ENCODE data around the gene ONECUT2.
"Not testable (repeated sequence)": the region's sequence is repeated elsewhere in the genome, so short reads cannot be mapped to it uniquely, and the experiment has no call there.

Gene ONECUT2

DNA sequence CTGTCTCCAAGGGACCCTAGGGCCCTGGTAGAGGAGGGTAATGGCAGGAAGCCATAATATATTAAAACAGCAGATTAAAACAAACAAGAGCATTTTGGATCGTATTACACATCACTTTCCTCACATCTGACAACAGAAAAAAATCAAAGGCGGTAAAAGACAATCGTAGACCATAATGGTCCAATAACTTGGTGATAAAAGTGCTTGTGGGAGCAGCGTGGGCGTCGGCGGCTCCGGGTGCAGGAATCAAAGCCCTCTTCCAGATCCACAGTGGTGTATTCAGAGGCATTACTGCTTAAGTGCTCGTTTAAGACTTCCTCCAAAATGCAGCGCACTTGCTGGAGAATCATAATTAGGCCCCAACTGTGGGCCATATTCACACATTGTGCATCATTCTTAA lies 83.4 kb downstream of the ONECUT2 start:
- Histone ChIP-seq H3K4me3 (ENCODE audit: low read depth, low read length) (no peak overlapping the region), H3K27me3 (replicated peaks) (no peaks in the 10 kb centered on the region), H3K36me3 (replicated peaks) (no peaks in the 10 kb centered on the region), H3K27ac (no peak overlapping the region)
- in situ Hi-C loops (cut with HindIII; ENCODE audit: low pct_ligation_motif_present, low sequenced_read_pairs) = no loop called here
- DNase-seq = no peak
- TF ChIP-seq CTCF (IDR thresholded peaks at IDR 0.05; ENCODE audit: low read depth, low read length, missing control alignments) = no peak

GRCh38 chr18:57519668-57520424 lies 84.7 kb downstream of the ONECUT2 start:
- Histone ChIP-seq H3K4me3 (ENCODE audit: low read depth, low read length) (no peak overlapping the region), H3K27me3 (replicated peaks) (no peaks in the 10 kb centered on the region), H3K27ac (no peak overlapping the region), H3K36me3 (replicated peaks) (no peaks in the 10 kb centered on the region)
- TF ChIP-seq CTCF (IDR thresholded peaks at IDR 0.05; ENCODE audit: low read depth, low read length, missing control alignments) = no peak
- in situ Hi-C loops (cut with HindIII; ENCODE audit: low pct_ligation_motif_present, low sequenced_read_pairs) = no loop called here
- DNase-seq = no peak

DNA sequence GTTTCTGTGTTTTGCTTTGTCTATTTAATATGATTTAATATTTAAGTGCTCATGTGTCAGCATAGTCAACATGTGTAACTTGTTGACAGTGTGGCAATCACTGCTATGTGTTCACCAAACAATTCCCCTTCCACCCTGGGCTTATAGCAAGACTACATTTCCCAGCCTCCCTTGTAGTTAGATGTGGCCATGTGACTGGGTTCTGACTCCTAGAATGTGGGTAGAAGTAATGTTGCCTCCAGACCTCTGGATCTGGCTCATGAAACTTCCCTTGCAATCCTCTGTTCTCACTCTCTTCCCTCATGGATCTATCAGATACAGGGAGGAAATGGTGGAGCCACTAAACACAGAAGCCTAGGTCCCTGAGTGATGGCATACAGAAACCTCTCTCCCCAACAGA lies 87.2 kb downstream of the ONECUT2 start:
- H3K4me3 ChIP-seq (ENCODE audit: low read depth, low read length); H3K27ac ChIP-seq; H3K36me3 ChIP-seq (replicated peaks); in situ Hi-C loops (cut with HindIII; ENCODE audit: low pct_ligation_motif_present, low sequenced_read_pairs); H3K27me3 ChIP-seq (replicated peaks); DNase-seq: not testable (repeated sequence)

DNA sequence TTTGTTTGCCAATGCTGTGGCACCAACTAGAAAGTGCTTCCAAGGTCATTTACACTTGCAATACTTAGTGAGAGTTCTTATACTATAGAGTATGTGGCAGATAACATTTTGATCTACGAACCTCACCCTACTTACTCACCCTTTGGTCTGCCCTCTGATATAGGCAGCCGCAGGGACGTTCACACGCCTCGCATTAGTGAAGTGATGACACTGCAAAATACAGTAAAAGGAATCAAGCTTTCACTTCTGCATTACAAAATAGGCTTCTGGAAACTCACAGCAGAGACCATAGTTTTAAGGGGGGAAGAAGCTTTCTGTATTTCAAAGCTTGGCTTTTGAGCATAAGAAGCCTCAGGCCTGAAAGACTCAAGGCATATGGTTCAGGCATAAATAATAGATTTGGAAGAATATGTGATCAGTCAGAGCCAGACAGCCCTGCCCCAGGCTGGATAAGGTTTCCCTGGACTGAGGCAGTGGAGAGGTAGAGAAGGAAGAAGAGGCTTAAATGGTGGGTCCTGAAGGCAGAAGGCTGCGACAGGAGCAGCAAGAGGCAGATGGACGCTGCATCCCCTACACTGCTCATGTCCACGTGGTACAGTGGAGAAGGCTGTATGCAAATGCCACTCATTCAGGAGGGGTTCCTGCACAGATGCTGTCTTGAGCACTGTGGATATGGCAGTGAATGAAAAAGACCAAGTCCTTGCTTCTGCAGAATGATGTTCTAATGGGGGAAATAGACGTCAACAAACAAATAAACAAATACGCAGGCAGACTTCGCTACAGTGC lies 88.2 kb downstream of the ONECUT2 start:
- in situ Hi-C loops (cut with HindIII; ENCODE audit: low pct_ligation_motif_present, low sequenced_read_pairs) = no loop called here
- no peaks in the 10 kb centered on the region for H3K36me3 ChIP-seq (replicated peaks)
- H3K4me3 ChIP-seq (ENCODE audit: low read depth, low read length) = no peak overlapping the region
- DNase-seq = no peak
- H3K27me3 ChIP-seq (replicated peaks) = no peaks in the 10 kb centered on the region
- H3K27ac ChIP-seq = no peak overlapping the region
- TF ChIP-seq CTCF (IDR thresholded peaks at IDR 0.05; ENCODE audit: low read depth, low read length, missing control alignments) = no peak

- DNase-seq = no peak
- no peak overlapping the region for H3K27ac ChIP-seq
- H3K4me3 ChIP-seq (ENCODE audit: low read depth, low read length) = no peak overlapping the region
- no peak for TF ChIP-seq CTCF (IDR thresholded peaks at IDR 0.05; ENCODE audit: low read depth, low read length, missing control alignments)
- H3K36me3 ChIP-seq (replicated peaks) = no peaks in the 10 kb centered on the region
- in situ Hi-C loops (cut with HindIII; ENCODE audit: low pct_ligation_motif_present, low sequenced_read_pairs) = no loop called here
- H3K27me3 ChIP-seq (replicated peaks) = no peaks in the 10 kb centered on the region
Observed at GRCh38 chr18:57527556-57528229, 92.5 kb downstream of the ONECUT2 start.

DNA sequence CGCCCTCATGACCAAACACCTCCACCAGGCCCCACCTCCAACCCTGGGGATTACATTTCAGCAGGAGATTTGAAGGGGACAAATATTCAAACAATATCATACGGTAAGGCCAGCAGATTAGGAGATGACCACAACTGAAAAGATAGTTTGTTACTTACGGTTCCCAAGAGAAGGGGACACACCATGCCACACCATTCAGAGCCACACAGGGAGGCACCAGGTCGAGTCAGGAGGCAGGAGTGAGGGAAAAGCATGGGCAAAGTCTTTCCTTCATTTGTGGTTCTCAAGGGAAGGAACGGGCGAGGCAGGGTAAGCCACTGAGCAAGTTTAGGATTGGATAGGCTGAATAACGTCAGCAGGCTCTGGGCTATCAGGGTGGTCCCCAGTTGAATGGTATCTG lies 94.0 kb downstream of the ONECUT2 start:
- TF ChIP-seq CTCF (IDR thresholded peaks at IDR 0.05; ENCODE audit: low read depth, low read length, missing control alignments) = no peak
- no peak overlapping the region for H3K4me3 ChIP-seq (ENCODE audit: low read depth, low read length)
- H3K27ac ChIP-seq = no peak overlapping the region
- H3K27me3 ChIP-seq (replicated peaks) = no peaks in the 10 kb centered on the region
- H3K36me3 ChIP-seq (replicated peaks) = no peaks in the 10 kb centered on the region
- DNase-seq = no peak
- in situ Hi-C loops (cut with HindIII; ENCODE audit: low pct_ligation_motif_present, low sequenced_read_pairs) = no loop called here
